ENCODE measurements around the gene FOXP1.

DNA sequence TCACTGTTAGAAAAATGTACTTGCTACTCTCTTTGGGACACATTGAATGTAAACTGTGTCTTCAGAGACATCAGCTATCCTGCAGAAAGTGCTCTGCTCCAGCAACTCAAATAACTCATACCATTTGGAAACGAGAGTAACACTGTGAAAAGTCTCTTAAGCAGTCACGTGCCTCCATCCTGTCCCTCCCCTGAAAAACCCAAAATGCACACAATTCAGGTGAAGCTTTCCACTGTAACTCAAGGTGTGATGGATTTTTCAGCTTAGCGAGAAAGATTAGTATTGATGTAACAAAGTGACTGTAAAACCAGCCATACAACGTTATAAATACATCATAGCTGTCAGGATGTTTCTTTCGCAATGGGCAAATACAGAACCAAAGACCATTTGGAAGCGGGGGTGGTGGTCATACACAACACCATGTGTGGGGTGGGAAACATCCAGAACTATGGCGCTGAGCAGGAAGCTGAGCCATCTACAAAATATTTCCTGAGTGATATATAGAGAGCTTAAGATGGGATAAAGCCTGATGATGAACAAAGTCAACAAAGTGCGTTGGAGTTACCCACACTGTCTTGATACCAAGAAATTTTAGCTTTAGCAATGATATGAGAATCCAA lies 332.3 kb downstream of the FOXP1 start:
- TF ChIP-seq BCL6 (CRISPR knock-in tag; IDR thresholded peaks at IDR 0.05) (no peak), POLR2A (conservative IDR thresholded peaks at IDR 0.05) (no peak), EP300 (IDR thresholded peaks at IDR 0.05; ENCODE audit: low read length) (no peak), EZH2 (IDR thresholded peaks at IDR 0.05; ENCODE audit: borderline replicate concordance, low read depth, low read length) (no peak), GTF2F1 (IDR thresholded peaks at IDR 0.05; ENCODE audit: low read depth, low read length) (no peak), ZNF785 (CRISPR knock-in tag; IDR thresholded peaks at IDR 0.05) (no peak), ZNF263 (CRISPR knock-in tag; IDR thresholded peaks at IDR 0.05; ENCODE audit: borderline replicate concordance) (no peak), RBBP5 (IDR thresholded peaks at IDR 0.05; ENCODE audit: borderline replicate concordance, insufficient read depth, low read length, poor library complexity, severe bottlenecking) (no peak), CHD2 (IDR thresholded peaks at IDR 0.05; ENCODE audit: low read depth, low read length) (no peak), ZNF239 (CRISPR knock-in tag; IDR thresholded peaks at IDR 0.05) (no peak)
- TF ChIP-seq, protein P1, sequence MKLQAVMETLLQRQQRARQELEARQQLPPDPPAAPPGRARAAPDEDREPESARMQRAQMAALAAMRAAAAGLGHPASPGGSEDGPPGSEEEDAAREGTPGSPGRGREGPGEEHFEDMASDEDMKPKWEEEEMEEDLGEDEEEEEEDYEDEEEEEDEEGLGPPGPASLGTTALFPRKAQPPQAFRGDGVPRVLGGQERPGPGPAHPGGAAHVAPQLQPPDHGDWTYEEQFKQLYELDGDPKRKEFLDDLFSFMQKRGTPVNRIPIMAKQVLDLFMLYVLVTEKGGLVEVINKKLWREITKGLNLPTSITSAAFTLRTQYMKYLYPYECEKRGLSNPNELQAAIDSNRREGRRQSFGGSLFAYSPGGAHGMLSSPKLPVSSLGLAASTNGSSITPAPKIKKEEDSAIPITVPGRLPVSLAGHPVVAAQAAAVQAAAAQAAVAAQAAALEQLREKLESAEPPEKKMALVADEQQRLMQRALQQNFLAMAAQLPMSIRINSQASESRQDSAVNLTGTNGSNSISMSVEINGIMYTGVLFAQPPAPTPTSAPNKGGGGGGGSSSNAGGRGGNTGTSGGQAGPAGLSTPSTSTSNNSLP (IDR thresholded peaks at IDR 0.05; ENCODE audit: borderline replicate concordance, low read depth, low read length): no peak
